GM19035 (cell line): ENCODE data around the gene MON2.
A peak's percentile ranks its signal among the peaks of the same experiment; 100 is the strongest.
"Not testable (repeated sequence)": the region's sequence is repeated elsewhere in the genome, so short reads cannot be mapped to it uniquely, and the experiment has no call there.

Experiments used
- ATAC-seq: cut with Tn5 transposase; IDR thresholded peaks from one replicate; pipeline ENCODE4 v1.9.1; 2021; ENCODE audit not compliant: unreplicated experiment

The MON2 gene

DNA sequence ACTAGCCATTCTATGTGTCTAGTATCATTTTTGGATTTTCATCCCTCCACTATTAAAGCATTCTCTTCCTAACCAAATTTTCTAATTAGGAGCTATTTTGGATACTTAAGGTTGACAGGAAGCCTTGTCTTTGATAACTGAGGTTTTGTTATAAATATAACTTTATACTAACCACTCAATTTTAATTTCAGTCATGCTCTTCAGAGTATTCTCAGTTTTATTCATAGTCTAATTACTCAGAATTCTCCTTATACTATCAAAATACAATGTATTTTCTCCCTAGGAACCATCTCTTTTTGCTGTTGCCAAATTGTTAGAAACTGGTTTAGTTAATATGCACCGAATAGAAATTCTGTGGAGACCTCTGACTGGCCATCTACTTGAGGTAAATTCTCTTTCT lies 76.2 kb downstream of the MON2 start:
- ATAC-seq, result no peak

DNA sequence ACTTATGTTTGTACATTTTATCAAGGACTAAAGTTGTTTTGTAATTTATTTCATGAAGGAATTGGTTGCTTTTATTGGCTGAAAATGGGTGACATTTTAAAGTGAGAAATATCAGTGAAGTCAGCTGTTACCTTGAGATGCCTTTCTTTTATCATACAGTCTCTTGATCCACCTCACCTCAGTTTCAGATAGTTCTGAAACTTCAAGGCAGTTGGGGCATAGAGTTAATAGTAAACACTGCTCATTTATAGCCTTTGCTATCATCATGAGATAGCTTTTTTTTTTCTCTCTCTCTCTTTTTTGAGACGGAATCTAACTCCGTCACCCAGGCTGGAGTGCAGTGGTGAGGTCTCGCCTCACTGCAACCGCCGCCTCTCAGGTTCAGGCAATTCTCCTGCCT lies 76.7 kb downstream of the MON2 start:
- ATAC-seq, result no peak

DNA sequence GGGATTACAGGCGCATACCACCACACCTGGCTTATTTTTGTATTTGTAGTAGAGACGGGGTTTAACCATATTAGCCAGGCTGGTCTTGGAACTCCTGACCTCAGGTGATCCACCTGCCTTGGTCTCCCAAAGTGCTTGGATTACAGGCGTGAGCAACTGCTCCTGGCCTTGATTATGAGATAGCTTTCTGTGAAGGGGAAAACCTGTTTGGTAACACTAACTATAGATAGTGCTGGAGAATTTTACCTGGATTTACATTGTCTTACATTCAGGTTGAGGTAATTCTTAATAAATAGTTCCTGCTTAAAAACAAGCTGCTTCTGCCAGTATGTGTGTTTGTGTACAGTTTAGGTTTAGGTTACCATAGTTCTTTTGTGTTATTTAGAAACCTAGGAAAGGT lies 77.1 kb downstream of the MON2 start:
- no peak for ATAC-seq

DNA sequence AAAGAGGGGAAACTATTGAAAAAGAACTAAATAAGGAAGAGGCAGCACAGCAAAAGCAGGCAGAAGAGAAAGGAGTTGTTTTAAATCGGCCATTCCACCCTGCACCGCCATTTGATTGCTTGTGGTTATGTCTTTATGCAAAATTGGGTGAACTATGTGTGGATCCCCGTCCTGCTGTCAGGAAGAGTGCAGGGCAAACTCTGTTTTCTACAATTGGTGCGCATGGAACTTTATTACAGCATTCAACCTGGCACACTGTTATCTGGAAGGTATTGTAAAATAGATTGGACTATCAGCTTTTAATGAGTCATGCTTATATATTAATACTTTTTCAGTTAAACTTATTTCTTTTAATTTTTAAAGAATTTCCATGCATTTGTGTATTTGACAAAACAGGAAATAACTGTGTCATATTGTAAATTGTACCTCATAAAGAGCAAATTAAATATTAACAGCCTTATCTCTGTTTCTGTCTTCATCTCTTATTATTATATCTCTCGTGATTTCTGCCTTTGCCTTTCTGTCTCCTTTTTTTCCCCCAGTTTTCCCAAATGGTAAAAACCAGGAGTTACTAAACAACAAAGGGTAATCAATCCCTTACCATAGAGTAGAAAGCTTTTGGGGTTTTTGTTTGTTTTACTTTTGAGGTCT lies 86.4 kb downstream of the MON2 start:
- no peak for ATAC-seq

DNA sequence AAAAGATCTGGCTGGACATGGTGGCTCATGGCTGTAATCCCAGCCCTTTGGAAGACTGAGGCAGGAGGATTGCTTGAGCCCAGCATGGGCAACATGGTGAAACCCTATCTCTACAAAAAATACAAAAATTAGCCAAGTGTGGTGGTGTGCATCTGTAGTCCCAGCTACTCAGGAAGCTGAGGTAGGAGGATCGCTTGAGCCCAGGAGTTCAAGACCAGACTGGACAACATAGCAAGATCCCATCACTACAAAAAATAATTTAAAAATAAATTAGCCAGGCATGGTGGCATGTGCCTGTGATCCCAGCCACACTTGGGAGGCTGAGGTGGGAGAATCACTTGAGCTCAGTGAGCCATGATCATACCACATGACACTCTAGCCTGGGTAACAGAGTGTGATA lies 92.7 kb downstream of the MON2 start:
- ATAC-seq, result not testable (repeated sequence)

DNA sequence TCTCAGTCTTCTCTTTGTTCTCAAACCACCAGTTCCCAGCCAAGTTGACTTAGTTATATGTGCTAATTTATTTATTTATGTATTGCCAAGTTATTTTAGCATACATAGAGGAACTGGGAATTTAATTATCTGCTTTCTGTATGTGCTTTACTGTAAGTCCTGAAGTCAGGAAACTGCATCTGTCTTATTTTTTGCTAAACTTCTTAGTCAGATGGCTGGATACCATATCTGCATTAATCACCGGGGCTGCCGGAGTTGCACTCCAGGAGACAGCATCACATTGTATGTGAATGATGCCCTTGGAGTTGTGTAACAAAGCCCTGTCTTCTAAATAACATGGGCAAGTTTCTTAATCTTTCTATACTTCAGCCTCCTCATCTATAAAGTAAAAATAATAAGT lies 96.2 kb downstream of the MON2 start:
- ATAC-seq, result no peak

DNA sequence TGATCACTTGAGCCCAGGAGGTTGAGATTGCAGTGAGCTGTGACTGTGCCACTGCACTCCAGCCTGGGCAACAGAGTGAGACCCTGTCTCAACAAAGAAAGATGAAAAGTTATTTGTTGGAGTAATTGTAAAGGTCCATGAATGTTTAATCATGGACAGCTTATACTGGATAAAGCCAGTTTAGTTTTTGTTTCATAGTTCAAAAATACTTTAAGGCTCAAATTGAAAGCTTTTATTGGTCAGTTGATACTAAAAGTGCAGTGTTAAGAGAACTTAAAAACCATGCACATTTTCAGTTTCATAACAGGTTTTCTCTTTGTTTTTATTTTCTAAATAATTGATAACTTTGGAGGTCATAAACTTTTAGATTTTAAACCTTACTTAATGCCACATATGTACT lies 108.4 kb downstream of the MON2 start:
- ATAC-seq, result peak; percentile 58

DNA sequence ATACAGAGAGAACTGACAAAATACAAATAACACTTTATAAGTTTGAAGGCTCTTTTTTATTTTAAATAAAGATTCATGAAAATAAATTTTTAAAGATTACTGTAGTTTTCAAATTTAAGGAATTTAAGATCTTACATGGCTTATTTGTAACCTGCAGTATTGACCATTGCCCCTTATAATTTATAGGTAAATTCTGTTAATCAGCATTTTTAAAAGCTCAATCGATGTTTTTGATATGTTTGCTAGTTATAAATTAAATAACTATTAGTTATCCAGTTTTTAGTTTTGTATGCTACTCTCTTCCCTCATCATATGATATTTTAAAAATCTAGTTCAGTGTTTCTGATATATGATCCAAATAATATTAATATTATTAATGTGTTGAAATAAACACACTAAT lies 109.9 kb downstream of the MON2 start:
- ATAC-seq, result no peak

DNA sequence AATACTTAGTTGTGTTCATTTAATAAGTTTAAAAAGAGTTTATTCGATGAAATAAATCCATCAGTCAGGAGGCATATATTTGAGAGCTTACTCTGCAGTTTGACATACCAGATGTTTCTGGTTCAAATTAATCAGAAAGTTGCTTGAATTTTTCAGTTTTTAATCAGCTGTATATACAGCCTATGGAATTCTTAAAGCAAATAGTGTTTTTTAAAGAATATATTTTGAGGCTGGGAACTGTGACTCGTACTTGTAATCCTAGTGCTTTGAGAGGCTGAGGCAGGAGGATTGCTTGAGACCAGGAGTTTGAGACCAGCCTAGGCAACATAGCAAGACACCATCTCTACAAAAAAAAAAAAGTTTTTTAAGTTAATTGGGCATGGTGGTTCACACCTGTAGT lies 112.1 kb downstream of the MON2 start:
- ATAC-seq, result no peak

DNA sequence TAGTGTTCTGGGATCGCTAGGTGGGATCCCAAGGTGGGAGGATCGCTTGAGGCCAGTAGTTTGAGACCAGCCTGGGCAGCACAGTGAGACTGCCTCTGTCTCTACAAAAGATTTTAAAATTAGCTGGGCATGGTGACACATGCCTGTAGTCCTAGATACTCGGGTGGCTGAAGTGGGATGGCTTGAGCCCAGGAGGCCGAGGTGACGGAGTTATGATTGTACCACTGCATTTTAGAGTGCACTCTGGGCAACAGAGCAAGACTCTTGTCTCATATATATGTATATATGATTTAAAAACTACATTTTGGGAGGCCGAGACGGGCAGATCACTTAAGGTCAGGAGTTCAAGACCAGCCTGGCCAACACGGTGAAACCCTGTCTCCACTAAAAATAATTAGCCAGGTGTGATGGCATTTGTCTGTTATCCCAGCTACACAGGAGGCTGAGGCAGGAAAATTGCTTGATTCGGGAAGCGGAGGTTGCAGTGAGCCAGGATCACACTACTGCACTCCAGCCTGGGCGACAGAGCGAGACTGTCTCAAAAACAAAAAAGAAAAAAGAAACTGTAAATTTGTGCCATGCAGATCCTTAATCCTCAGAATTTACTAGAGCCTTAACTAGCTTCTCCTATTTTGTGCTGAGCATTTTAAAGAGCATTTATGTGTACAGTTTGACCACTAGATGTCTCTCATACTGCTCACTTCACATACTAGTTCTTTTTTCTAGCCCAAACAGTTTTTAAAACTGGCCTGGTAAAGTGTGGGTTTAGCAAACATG lies 114.8 kb downstream of the MON2 start:
- ATAC-seq, result peak; percentile 82

DNA sequence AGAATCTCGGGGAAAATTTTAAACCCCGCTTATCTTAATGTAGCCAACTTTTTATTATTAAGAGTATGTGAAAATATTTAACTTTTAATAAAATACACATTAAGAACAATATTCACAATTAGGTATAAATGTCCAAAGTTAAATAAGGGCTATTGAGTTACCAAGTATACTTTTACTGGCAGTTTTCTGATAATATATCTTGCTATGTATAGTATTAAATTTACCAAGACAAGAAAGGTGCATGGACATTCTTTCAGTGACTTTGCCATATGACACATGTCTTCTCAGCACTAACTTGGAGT lies 115.4 kb downstream of the MON2 start:
- ATAC-seq, result no peak

DNA sequence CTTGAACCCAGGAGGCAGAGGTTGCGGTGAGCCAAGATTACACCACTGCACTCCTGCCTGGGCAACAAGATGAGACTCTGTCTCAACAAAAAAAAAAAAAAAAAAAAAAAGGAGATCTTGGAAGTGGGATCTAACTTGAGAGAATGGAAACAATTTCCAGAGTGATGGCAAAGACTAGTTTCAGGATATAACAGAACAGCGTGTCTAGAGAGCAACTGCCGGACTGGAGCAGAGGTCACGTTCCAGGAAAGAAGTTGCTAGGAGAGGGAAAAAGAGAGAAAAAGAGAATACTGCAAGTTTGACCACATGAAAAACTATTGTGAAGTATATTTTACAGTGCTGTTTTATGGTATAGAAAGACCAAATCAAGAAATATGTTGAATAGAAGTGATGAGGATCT lies 118.0 kb downstream of the MON2 start:
- ATAC-seq, result no peak

DNA sequence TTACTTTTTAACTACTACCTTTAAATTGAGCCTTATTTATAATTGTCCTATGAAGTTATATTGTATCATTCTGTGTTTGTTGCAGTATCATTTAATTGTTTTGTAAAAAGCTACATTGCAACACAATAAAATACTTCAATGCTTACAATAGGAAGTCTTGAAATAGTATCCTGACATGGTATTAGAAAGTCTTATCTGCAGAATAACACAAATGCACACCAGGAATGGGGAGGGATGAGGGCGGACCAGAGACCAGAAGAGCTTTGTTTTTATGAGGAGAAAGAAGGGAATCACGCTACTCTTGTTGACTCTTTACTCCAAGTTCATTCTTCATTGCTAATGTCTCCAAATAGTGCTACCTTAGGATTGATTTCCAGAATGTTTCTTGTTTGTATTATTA lies 120.2 kb downstream of the MON2 start:
- ATAC-seq, result no peak

DNA sequence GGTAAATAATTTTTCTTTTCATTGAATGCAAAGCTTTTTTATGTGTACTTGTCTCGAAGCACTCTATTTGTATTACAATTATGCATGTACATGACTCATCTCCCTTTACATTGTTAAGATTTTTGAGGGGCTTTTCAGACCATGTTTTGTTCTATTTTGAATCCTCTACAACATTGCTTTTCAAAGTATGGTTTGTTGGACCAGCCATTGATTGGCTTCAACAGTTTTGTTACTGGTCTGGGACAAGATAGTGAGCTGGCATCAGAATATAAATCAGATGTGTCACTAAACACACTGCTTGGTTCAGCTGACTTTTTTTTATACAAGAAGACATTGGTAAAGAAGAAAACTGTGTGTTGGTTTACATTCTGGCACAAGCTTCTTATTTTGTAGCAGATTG lies 122.3 kb downstream of the MON2 start:
- ATAC-seq, result no peak

DNA sequence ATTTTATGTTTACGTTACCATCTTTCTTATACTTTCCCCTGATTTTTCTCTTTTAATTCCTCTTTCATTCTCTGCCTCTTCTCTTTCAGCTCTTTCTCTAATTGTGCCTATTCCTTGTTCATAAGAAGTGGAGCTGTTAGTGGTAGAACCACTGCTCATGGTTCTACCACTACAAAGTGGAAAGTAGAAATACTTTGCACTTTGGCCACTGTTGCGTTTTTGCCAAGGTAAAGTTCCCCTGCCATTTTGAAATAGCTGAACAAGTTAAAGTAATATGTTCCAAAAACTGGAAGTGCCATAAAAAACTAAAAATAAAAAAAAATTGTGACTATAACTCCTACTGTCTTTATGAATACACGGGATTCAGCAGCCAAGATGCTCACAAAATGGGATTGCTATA lies 130.6 kb downstream of the MON2 start:
- no peak for ATAC-seq

DNA sequence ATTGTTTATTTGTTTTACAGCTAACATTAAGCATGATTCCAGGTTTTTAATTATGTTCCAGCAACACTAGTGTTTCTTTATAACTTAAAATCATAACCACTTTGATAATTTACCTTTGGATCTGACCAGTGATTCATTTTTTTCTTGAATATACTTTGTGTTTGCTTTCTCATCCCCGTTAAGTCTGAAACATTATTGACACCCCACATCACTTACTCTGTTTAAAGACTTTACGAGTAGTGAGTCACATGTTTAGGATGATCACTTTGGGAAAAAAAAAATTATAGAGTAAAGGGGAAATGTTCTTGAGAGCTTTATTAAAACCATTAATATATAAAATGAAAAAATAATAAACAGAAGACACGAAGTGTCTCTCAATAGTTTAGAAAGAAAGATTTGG lies 132.2 kb downstream of the MON2 start:
- no peak for ATAC-seq

DNA sequence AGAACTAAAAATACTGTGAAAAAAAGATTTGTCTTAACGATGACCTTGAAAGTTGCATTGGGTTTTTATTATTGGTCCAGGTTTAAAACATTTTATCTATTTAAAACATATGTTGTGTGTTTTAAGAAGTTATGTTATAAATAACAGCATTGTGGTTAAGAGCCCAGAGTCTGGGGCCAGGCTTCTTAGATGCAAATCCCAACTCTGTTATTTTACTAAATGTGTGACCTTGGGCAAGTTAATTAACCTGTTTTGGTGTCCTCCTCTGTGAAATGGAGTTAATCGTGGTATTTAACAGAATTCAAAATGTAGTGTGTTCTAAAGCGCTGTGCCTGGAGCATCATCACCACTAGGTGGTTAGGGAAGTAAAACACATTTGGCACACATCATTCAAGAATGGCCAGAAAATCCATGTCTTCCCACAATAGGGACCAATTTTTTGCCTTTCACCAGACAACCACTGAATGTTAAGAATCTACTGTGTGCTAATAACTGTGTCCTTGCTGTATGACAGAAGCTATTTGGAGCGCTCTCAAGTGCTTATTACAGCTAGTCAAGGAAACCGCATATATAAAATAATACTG lies 133.3 kb downstream of the MON2 start:
- ATAC-seq, result no peak

DNA sequence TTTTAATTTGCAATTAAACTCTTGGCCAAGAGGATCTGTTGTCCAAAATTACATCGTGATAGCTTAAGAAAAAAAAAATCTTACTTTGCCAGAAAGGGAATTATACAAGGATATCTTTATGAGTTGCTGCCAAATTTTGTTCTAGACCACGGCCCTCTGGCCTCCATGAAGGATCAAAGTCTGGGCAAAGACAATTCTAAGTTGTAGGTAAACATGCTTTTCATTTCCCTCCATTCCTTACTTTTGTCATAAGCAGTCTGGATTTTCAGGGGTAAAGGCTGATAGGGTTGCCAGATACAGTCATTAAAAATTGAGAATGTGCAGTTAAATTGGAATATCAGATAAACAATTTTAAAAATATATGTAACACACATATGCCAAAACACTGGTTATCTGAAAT lies 135.1 kb downstream of the MON2 start:
- ATAC-seq, result no peak

DNA sequence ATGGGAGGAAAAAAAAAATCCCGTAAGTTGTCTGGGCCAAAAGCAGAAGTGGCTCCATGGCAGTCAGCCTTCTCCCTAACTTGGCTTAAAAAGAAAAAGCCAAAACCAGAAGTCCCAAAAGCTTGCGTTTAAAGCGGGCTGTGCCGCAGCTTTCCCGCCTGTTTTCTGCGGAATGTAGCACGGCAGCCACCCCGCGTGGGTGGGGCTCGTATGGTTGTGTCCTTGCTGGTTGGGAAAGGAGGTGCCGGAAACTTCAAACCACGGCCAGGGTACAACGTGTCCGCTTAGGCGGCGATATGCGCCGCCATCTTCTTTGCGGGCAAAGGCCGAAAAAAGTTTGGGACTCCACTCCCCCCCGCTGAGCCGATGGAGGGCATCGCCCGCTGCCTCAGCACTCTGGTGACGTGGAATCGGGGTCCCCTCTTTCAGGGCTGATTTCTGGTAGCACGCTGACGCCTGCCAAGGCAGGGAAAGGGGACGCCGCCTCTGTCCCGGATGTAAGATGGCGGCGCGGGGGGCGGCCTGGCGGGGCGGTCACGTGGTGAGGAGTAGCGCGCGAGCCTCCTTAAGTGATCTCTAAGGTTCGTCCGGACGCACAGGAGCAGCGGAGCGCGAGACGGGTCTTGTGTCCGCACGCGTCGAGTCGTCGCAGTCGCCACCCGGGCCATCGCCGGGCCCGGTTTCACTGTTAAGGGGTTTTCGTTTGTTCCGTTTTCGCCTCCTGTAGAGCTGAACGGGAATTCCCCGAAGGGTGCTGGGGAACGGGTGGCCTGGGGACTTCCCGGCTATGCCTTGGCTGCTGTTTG lies 135.8 kb downstream of the MON2 start:
- ATAC-seq, result peak; percentile 69

DNA sequence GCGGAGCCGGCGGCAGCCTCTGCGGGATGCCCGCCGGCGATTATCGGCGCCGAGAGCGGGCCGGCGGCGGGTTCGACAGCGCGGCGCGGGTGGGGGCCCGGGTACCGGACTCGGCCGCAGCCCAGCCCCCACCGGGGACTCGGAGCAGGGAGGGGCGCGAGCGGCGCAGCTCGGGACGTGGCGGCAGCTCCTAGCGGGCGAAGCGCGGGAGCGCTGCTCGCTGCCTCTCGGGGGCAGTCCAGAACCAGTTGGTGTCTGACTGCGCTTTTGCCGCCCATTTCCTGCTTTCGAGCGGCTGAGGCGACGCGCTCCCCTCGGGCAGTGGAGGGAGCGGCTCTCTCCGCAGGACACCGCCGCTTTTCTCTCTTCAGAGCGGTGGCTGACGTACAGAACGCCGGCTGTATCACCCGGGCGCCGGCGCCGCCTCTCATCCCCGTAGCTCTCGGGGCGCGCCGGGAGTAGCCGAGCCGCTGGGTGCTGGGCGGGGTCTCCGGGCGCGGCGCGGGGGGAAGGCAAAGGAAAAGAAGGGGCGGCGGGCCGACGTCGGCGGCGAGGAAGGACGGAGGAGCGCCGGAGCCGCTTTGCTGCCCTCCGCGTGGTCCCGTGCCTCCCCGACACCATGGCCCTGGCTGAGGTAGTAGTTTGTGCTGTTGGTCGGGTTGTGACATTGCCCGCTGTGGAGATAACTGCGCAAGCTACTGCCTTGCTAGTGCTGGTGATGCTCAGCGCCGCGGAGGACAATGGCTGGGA lies 136.6 kb downstream of the MON2 start:
- ATAC-seq, result peak; percentile 72

DNA sequence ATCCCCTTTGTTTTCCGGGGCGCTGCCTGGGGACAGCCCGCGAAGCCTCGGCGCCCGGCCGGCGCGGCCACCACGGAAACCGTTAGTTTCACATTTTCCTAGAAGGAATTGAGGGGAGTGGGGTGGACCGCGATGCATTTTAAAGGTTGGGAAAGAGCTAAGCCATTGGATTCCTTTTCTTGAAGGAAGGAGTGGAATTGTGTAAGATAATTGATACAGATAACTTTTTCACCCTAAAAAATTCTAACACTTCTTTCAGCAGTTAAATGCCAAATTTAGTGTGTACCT lies 137.1 kb downstream of the MON2 start:
- ATAC-seq, result no peak
